Stimulated activated CD8-positive, alpha-beta memory T cell treated with anti-CD3 and anti-CD28 coated beads, Interleukin-4, amount 100 ng/mL, for 24 hours (primary cell): Measurements from ENCODE around the gene CPPED1.
"Not testable (repeated sequence)": the region's sequence is repeated elsewhere in the genome, so short reads cannot be mapped to it uniquely, and the experiment has no call there.

ENCODE experiments used
- DNase-seq: peaks from one replicate; pipeline ENCODE4 v3.0.0-alpha.2; 2020; ENCODE audit warnings: low read depth

Gene CPPED1

GRCh38 chr16:12767897-12768296 lies 35.8 kb downstream of the CPPED1 start:
- DNase-seq, result no peak

DNA sequence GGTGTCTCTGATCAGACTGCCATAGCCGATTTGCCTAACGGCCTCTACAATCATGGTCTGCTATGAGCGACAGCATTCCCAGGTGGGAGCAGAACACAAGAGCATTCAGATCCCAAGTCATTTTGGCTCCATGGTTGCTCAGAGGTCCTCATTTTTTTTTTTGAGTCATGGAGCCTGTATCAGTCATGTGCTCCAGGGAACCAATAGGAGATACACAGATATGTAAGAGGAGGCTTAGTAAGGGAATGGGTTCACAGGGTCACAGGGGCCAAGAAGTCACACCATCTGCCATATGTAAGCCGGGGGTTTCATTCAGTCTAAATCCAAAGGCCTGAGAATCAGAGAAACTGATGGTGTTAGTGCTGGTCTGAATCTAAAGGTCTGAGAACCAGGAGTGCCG lies 36.8 kb downstream of the CPPED1 start:
- no peak for DNase-seq

DNA sequence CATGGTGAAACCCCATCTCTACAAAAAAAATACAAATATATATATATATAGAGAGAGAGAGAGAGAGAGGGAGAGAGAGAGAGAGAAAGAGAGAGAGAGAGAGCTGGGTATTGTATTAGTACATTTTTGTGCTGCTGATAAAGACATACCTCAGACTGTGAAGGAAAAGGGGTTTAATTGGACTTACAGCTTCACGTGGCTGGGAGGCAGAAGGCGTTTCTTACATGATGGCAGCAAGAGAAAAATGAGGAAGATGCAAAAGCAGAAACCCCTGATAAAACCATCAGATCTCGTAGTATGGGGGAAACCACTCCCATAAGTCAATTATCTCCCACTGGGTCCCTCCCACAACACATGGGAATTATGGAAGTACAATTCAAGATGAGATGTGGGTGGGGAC lies 37.5 kb downstream of the CPPED1 start:
- not testable (repeated sequence) for DNase-seq

DNA sequence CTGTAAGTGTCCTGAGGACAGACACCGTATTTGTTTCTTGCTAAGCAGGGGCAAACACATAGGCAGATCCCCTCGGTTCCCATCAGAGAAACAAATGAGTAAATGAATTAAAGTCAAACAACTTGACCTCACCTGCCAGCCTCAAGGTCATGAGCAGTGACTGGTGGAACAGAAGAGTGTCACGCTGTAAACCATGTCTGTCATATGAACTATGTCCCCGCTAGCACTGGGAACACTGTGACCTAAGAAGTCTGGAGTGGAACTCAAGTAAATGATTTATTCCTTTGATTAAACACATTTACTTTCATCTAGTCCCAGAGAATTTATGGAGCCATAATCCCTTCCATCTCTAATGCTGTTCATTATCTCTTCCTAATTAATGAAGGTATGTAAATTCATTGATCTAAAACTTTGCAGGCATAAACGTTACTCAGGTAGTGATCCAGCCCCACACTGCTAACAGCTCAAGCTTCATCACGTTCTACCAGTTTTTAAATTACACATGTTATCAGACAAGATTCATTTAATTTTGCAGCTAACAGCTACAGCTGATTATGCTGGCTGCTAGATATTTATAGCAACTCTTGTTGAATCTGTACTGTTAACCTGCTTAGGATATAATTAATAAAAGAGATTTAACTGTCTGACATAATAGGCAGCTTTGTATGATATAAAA lies 38.7 kb downstream of the CPPED1 start:
- DNase-seq, result no peak

GRCh38 chr16:12763517-12763916 lies 40.2 kb downstream of the CPPED1 start:
- no peak for DNase-seq

- no peak for DNase-seq
These were observed 42.7 kb downstream of the CPPED1 start for GRCh38 chr16:12760819-12761611.

GRCh38 chr16:12758670-12759558 lies 44.8 kb downstream of the CPPED1 start:
- no peak for DNase-seq

GRCh38 chr16:12758031-12758669 lies 45.5 kb downstream of the CPPED1 start:
- no peak for DNase-seq

GRCh38 chr16:12757546-12757945 lies 46.1 kb downstream of the CPPED1 start:
- DNase-seq, result no peak

DNA sequence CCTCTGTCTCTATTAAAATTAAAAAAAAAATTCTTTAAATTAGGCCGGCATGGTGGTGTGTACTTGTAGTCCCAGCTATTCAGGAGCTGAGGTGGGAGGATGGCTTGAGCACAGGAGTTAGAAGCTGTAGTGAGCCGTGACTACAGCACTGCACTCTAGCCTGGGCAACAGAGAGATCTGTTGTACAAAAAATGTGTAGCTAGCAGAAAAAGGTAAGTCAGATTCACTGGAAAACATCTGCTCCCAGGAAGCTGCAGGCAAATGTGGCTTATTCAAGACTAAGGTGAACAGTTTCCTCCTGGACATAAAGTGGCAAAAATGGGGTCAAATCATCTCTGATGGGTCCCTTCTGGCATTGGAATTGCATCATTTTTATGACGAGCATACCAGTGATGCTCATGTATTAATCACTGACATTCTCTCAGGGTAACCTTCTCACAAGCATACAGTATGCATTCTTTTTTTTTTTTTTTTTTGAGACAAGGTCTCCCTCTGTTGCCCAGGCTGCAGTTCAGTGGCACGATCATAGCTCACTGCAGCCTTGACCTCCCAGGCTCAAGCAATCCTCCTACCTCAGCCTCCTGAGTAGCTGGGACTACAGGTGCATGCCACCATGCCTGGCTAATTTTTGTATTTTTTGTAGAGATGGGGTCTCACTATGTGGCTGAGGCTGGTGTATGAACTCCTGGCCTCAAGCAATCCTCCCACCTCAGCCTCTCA lies 48.7 kb downstream of the CPPED1 start:
- no peak for DNase-seq

DNA sequence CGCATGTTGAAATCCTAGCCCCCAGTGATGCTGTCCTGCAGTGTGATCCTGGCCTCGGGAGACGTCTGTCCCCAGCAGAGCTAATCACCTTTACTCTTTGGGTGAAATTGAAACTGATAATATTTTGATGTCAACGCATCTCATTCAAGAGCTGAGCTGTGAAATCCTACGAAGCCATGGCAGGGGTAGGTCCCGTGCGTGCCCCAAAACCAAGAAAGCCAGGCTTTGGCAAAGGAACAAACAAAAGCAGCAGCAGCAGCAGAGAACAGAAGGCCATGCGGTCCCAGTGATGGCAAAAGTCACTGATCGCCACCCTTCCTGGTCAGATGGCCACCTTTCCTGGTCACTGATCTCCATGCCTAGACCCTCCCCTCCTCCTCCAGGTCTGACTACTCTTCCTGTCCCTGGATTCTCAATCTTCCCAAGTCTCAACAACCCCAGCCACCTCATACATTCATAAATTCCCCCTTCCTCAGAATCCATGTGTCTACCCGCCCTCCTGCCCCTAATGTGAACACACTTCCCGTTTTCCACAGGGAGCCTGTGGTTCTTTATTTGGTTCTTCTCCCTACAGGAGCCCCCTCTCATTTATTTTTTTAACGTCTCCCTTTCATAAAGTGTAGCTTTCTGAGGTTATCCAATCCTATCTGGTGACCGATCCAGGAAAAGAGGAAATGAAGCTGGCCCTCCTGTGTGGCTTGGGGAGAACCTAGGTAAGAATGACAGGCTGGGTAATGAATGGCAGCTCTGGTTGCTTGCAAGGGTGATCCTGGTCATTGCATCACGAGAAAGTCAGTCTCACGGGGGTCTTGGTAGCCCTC lies 50.3 kb downstream of the CPPED1 start:
- DNase-seq, result no peak

- no peak for DNase-seq
These were observed 51.5 kb downstream of the CPPED1 start for GRCh38 chr16:12752159-12752558.

- DNase-seq, result no peak
These were observed 53.2 kb downstream of the CPPED1 start for GRCh38 chr16:12750554-12750918.

- no peak for DNase-seq
These were observed 54.6 kb downstream of the CPPED1 start for GRCh38 chr16:12749076-12749475.

DNA sequence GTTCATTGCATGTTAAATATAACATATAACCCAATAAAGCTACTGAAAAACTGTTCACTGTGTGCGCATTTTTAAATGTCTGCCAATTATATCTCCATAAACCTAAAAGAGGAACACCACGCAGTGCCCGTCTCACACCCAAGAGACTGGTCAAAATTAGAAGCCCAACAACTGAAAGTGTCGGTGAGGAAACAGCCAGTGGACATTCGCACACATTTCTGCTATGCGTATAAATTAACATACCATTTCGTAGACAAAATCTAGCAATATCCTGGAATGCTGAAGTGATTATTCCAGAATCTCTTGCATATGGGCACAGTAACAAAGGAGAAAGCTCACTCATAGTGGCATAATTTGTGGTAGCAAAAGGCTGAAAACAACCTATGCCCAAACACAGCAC lies 55.9 kb downstream of the CPPED1 start:
- DNase-seq, result no peak

GRCh38 chr16:12747261-12747660 lies 56.4 kb downstream of the CPPED1 start:
- no peak for DNase-seq

GRCh38 chr16:12744860-12745259 lies 58.8 kb downstream of the CPPED1 start:
- DNase-seq, result no peak

GRCh38 chr16:12742741-12743140 lies 60.9 kb downstream of the CPPED1 start:
- DNase-seq, result no peak

- DNase-seq, result no peak
These were observed 62.6 kb downstream of the CPPED1 start for GRCh38 chr16:12740986-12741610.

GRCh38 chr16:12739738-12740137 lies 63.9 kb downstream of the CPPED1 start:
- no peak for DNase-seq
